Measurements from ENCODE around the gene AFMID. TPM values are rescaled to one million over a fixed set of nuclear protein-coding genes. Genes with fewer than 3 reads are reported as not detected.

The AFMID gene
- total RNA-seq, 2 experiments from 2014 or later, result 0.42 to 0.60 TPM

GRCh38 chr17:78204387-78205123, 17.4 kb downstream of the AFMID start:
- TF ChIP-seq CTCF (IDR thresholded peaks at IDR 0.05), result no peak
- intact Hi-C loops (cut with DNase I, micrococcal nuclease), result no loop called here
- CTCF ChIA-PET, result no interaction called here

GRCh38 chr17:78205124-78205775, 18.1 kb downstream of the AFMID start:
- POLR2A ChIA-PET, result no interaction called here
- ATAC-seq (ENCODE audit: poor library complexity), result no peak
- intact Hi-C loops (cut with DNase I, micrococcal nuclease), result no loop called here
- H3K27me3 ChIP-seq (ENCODE audit: control insufficient read depth in 1 of 2, insufficient read depth in 2 of 2, low read length in 2 of 2), result no peaks in the 10 kb centered on the region
- Mint-ChIP-seq H3K27me3 (no peaks in the 10 kb centered on the region), H3K9me3 (no peaks in the 10 kb centered on the region), H3K27ac (no peak overlapping the region), H3K36me3 (ENCODE audit: low read depth) (no peaks in the 10 kb centered on the region), H3K4me3 (no peak overlapping the region), H3K4me1 (ENCODE audit: low read depth) (no peaks in the 10 kb centered on the region)
- H3K27ac ChIP-seq (ENCODE audit: low read depth in 1 of 2, low read length in 2 of 2), result no peak overlapping the region
- DNase-seq, result no peak
- CTCF ChIA-PET, result no interaction called here
- H3K4me1 ChIP-seq (ENCODE audit: insufficient read depth, low read length), result no peaks in the 10 kb centered on the region
- H3K4me3 ChIP-seq (ENCODE audit: low read length), result no peak overlapping the region
- H3K36me3 ChIP-seq (ENCODE audit: insufficient read depth, low read length), result no peaks in the 10 kb centered on the region
- no peak for TF ChIP-seq CTCF (IDR thresholded peaks at IDR 0.05)
- no peaks in the 10 kb centered on the region for H3K9me3 ChIP-seq (ENCODE audit: control insufficient read depth in 1 of 2, insufficient read depth in 1 of 2, low read length in 2 of 2)

More at GRCh38 chr17:78204387-78205123, 17.4 kb downstream of the AFMID start:
- H3K27me3 Mint-ChIP-seq, result no peaks in the 10 kb centered on the region
- H3K9me3 ChIP-seq (ENCODE audit: control insufficient read depth in 1 of 2, insufficient read depth in 1 of 2, low read length in 2 of 2), result no peaks in the 10 kb centered on the region
- POLR2A ChIA-PET, result no interaction called here
- H3K36me3 ChIP-seq (ENCODE audit: insufficient read depth, low read length), result no peaks in the 10 kb centered on the region
- H3K27me3 ChIP-seq (ENCODE audit: control insufficient read depth in 1 of 2, insufficient read depth in 2 of 2, low read length in 2 of 2), result no peaks in the 10 kb centered on the region
- no peak overlapping the region for H3K27ac Mint-ChIP-seq
- DNase-seq (no peak), ATAC-seq (ENCODE audit: poor library complexity) (no peak)
- H3K4me3 ChIP-seq (ENCODE audit: low read length), result no peak overlapping the region
- H3K36me3 Mint-ChIP-seq (ENCODE audit: low read depth), result no peaks in the 10 kb centered on the region
- no peaks in the 10 kb centered on the region for H3K9me3 Mint-ChIP-seq
- H3K4me3 Mint-ChIP-seq, result no peak overlapping the region
- no peaks in the 10 kb centered on the region for H3K4me1 Mint-ChIP-seq (ENCODE audit: low read depth)
- no peak overlapping the region for H3K27ac ChIP-seq (ENCODE audit: low read depth in 1 of 2, low read length in 2 of 2)
- H3K4me1 ChIP-seq (ENCODE audit: insufficient read depth, low read length), result peaks cover 1% of the 10 kb centered on the region

- Mint-ChIP-seq H3K4me3 (no peak overlapping the region), H3K4me1 (ENCODE audit: low read depth) (no peaks in the 10 kb centered on the region), H3K9me3 (no peaks in the 10 kb centered on the region), H3K27ac (no peak overlapping the region), H3K27me3 (no peaks in the 10 kb centered on the region), H3K36me3 (ENCODE audit: low read depth) (no peaks in the 10 kb centered on the region)
- ChIA-PET POLR2A (no interaction called here), CTCF (no interaction called here)
- no peaks in the 10 kb centered on the region for H3K9me3 ChIP-seq (ENCODE audit: control insufficient read depth in 1 of 2, insufficient read depth in 1 of 2, low read length in 2 of 2)
- H3K27me3 ChIP-seq (ENCODE audit: control insufficient read depth in 1 of 2, insufficient read depth in 2 of 2, low read length in 2 of 2), result no peaks in the 10 kb centered on the region
- intact Hi-C loops (cut with DNase I, micrococcal nuclease), result no loop called here
- H3K4me1 ChIP-seq (ENCODE audit: insufficient read depth, low read length), result no peaks in the 10 kb centered on the region
- no peak for TF ChIP-seq CTCF (IDR thresholded peaks at IDR 0.05)
- no peak overlapping the region for H3K4me3 ChIP-seq (ENCODE audit: low read length)
- DNase-seq, result no peak
- H3K36me3 ChIP-seq (ENCODE audit: insufficient read depth, low read length), result no peaks in the 10 kb centered on the region
- ATAC-seq (ENCODE audit: poor library complexity), result no peak
- no peak overlapping the region for H3K27ac ChIP-seq (ENCODE audit: low read depth in 1 of 2, low read length in 2 of 2)
Observed at GRCh38 chr17:78206298-78206697, 19.1 kb downstream of the AFMID start.

Measured in CD4-positive, alpha-beta T cell (primary cell).